PFSK-1 (cell line): ENCODE measurements around the gene TIGAR.

Experiments
- FOXP2 ChIP-seq: optimal IDR thresholded peaks from 2 replicates; pipeline ENCODE3; 2011; ENCODE audit warnings: borderline replicate concordance, control low read depth, inconsistent platforms; ENCODE audit not compliant: insufficient read depth; ENCODE audit errors: extremely low read length, extremely low read depth
- POLR2AphosphoS5 ChIP-seq: IDR thresholded peaks from 2 replicates; pipeline ENCODE4 v1.6.1; 2012; ENCODE audit warnings: low read depth, mild to moderate bottlenecking, control low read depth, low read length, moderate library complexity
- REST ChIP-seq, 2 experiments: IDR thresholded peaks; 2 replicates each; pipeline versions ENCODE4 v1.6.1 to v1.8.0; 2011 to 2012; ENCODE audit warnings: low read depth in 2 of 2, low read length in 2 of 2, control low read depth in 1 of 2, inconsistent platforms in 1 of 2, mild to moderate bottlenecking in 1 of 2, moderate library complexity in 1 of 2; ENCODE audit not compliant: insufficient read depth in 1 of 2
- SIN3A ChIP-seq: IDR thresholded peaks from 2 replicates; pipeline ENCODE4 v1.6.1; 2012; ENCODE audit warnings: mild to moderate bottlenecking, low read length, moderate library complexity, borderline replicate concordance; ENCODE audit not compliant: insufficient read depth
- TAF1 ChIP-seq: IDR thresholded peaks from 2 replicates; pipeline ENCODE4 v1.6.1; 2012; ENCODE audit warnings: low read length, control low read depth, borderline replicate concordance; ENCODE audit not compliant: insufficient read depth

TIGAR gene

GRCh38 chr12:4273652-4274395 is 47.2 kb upstream of the TIGAR start, which contains the start of gene CCND2:
CCND2 (plus strand) TSS chr12:4273762; CDS start chr12:4274041, 279 bp downstream.
- TF ChIP-seq FOXP2 (no peak), POLR2AphosphoS5 (peak; percentile 98), SIN3A (peak; percentile 71; the same call in 1 of the 2 replicates), TAF1 (peak; percentile 97), REST (IDR thresholded peaks at IDR 0.05; ENCODE audit: insufficient read depth in 1 of 2, low read depth in 2 of 2, low read length in 2 of 2) (0 out of 4 replicates have a peak, but pooled peaks of 1 of the 2 experiments have one; percentile 21)

GRCh38 chr12:4274396-4275015 is 46.5 kb upstream of the TIGAR start:
- TF ChIP-seq SIN3A, result 0 out of 2 replicates have a peak, but pooled peaks have one; percentile 17
- TF ChIP-seq POLR2AphosphoS5, result no peak
- TF ChIP-seq TAF1, result peak; percentile 36; the same call in 1 of the 2 replicates
- TF ChIP-seq REST (IDR thresholded peaks at IDR 0.05; ENCODE audit: insufficient read depth in 1 of 2, low read depth in 2 of 2, low read length in 2 of 2), result no peak

- TF ChIP-seq FOXP2 (no peak), POLR2AphosphoS5 (no peak; the same call in 1 of the 2 replicates), TAF1 (no peak), SIN3A (no peak; the same call in 1 of the 2 replicates), REST (IDR thresholded peaks at IDR 0.05; ENCODE audit: insufficient read depth in 1 of 2, low read depth in 2 of 2, low read length in 2 of 2) (no peak)
Measured at GRCh38 chr12:4275016-4275869, 45.8 kb upstream of the TIGAR start.

- TF ChIP-seq REST (IDR thresholded peaks at IDR 0.05; ENCODE audit: insufficient read depth in 1 of 2, low read depth in 2 of 2, low read length in 2 of 2) (no peak), SIN3A (no peak), POLR2AphosphoS5 (no peak), FOXP2 (no peak), TAF1 (no peak)
Measured at GRCh38 chr12:4275870-4276301, 45.1 kb upstream of the TIGAR start.
